HG02840 (cell line): ENCODE data around the gene PHAX.
"Not testable (repeated sequence)": the region's sequence is repeated elsewhere in the genome, so short reads cannot be mapped to it uniquely, and the experiment has no call there.

Source experiments
- ATAC-seq: cut with Tn5 transposase; IDR thresholded peaks from one replicate; pipeline ENCODE4 v1.9.1; 2021; ENCODE audit warnings: mild to moderate bottlenecking, moderate library complexity, moderate number of reproducible peaks; ENCODE audit not compliant: unreplicated experiment, low FRiP score

The PHAX gene, protein sequence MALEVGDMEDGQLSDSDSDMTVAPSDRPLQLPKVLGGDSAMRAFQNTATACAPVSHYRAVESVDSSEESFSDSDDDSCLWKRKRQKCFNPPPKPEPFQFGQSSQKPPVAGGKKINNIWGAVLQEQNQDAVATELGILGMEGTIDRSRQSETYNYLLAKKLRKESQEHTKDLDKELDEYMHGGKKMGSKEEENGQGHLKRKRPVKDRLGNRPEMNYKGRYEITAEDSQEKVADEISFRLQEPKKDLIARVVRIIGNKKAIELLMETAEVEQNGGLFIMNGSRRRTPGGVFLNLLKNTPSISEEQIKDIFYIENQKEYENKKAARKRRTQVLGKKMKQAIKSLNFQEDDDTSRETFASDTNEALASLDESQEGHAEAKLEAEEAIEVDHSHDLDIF

DNA sequence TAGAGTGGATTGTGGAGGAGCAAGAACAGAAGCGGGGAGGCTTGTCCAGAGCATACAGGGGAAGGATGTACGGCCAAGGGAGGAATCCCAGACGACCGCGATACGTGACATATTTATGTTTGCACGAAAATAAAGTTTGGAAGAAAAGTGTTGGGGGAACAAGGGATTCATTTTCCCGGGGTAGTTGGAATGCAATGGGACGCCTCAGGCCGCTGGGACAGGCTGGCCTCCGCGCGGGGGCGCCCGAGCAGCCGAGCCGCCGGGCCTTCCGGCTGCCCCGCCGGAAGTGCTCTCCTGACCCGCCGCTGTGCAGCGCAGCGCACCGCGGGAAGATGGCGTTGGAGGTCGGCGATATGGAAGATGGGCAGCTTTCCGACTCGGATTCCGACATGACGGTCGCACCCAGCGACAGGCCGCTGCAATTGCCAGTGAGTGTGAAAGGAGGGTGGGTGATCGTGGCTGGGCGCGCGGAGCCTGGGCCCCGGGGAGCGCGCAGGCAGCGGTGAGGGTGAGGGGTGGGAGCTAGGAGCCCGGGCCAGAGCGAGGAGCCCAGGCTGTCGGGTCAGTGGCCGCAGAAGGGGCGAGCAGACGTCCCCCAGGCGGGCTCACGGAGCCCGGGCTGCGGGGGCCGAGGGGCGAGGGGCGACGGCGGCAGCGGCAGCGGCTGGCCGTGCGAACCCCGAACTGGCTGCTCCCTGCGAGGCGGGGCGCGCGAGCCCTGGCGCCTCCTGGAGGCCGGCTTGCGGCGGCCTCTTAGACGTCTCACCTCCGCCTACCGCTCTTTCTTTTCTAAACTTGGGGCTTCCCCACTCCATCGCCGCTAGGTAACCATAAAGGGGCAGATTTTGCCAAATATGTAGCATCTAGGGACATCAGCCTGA lies at the start of gene PHAX:
Gene PHAX (plus strand): TSS at position 317 of the 881 bp plus-strand sequence. CDS start 16 bp downstream, at position 333.
- peak; percentile 96 for ATAC-seq

DNA sequence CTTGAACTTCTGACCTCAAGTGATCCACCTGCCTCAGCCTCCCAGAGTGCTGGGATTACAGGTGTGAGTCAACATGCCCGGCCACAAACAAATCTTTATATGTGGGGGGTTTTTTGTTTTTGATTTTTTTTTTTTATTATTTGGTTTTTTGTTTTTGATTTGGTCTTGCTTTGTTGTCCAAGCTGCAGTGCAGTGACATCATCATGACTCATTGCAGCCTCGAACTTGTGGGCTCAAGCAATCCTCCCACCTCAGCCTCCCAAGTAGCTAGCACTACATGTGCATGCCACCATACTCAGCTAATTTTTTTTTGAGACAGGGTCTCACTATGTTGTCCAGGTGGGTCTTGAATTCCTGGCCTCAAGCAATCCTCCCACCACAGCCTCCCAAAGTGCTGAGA lies 48.1 kb upstream of the PHAX start:
- ATAC-seq: no peak

DNA sequence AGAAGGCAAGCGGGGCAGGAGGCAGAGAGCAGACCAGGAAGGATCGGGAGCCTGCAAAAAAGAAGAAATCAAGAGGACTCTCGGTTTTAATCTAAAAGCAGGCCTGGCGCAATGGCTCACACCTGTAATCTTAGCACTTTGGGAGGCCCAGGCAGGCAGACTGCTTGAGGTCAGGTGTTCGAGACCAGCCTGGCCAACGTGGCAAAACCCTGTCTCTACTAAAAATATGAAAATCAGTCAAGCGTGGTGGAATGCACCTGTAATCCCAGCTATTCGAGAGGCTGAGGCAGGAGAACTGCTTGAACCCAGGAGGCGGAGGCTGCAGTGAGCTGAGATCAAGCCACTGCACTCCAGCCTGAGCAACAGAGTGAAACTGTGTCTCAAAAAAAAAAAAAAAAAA lies 45.6 kb upstream of the PHAX start:
- ATAC-seq: not testable (repeated sequence)

DNA sequence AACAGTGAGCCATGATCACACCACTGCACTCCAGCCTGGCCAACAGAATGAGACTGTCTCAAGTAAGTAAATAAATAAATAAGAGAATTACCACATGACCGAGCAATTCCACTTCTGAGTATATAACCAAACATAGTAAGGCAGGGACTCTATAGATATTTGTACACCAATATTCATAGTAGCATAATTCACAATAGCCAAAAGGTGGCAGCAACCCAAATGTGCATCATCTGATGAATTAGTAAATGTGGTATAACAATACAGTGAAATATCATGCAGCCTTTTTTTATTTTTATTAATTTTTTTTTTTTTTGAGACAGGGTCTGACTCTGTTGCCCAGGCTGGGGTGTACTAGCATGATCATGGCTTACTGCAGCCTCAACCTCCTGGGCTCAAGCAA lies 38.8 kb upstream of the PHAX start:
- no peak for ATAC-seq

DNA sequence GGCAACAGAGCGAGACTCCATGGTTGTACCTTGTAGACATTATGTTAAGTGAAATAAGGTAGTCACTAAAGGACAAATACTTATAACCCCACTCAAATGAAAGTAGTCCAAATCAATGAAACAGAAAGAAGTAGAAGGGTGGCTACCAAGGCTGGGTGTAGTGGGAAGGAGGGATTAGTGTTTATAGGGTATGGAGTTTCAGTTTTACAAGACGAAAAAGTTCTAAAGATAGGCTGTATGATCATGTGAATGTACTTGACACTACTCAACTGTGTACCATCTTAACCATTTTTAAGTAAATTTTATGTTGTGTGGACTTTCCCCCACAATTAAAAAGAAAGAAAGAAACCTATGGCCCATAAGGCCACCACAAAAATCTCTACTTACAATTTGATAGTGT lies 37.9 kb upstream of the PHAX start:
- ATAC-seq: peak; percentile 91

DNA sequence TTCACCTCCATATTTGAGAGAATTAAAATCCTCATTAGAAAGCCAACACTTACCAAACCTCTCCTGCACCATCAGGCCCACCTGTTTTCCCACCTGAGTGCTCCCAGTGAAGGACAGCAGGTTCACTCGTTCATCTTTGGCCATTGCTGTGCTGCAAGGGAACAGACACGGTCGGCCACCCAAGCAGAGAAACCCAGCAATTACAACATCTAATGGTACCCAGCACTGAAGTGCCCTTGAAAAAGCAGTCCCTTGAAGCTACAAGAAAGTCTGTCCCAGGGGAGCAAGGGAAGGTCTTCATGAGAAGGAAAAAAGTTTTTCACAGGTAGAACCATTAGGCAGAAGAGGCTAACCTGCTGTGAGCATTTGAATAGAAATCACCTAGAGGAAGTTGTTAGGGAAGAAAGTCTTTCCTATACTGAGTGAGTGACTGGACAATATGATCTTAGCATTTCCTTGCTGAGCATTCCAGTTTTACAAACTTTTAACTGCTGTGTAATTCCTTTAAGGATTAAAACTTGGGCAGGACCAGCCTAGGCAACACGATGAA lies 32.5 kb upstream of the PHAX start:
- no peak for ATAC-seq

DNA sequence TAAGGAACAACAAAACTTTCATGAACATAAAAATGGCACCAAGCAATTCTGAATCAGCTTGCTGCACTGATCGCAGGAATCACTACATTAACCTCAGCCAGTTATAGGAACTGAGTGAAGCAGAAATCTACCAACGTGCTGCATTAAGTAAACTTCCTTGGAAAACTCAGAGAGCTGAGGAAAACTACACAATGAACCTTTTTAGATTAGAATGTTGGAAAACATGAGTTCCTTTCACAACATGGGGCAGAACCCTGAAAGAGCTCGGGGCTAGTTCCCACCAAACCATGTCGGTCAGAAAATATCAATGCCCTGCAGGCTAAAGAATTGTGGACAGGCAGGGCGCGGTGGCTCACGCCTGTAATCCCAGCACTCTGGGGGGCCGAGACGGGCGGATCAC lies 25.1 kb upstream of the PHAX start:
- no peak for ATAC-seq

DNA sequence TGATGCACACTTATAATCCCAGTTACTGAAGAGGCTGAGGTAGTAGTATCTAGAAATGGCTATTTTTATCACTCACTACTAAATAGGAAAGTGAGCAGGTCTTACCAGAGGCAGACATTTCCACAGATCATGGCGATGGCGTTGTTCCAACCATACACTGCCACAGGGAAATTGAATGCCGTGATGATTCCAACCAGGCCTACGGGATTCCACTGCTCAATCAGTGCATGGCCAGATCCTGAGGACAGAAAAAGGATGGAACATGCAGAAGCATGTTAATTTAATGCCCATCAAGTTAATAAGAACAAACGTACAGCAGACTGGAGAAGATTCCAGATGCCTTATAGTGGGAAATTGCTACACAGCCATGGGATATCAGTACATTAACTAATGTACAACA lies 23.8 kb upstream of the PHAX start:
- no peak for ATAC-seq

DNA sequence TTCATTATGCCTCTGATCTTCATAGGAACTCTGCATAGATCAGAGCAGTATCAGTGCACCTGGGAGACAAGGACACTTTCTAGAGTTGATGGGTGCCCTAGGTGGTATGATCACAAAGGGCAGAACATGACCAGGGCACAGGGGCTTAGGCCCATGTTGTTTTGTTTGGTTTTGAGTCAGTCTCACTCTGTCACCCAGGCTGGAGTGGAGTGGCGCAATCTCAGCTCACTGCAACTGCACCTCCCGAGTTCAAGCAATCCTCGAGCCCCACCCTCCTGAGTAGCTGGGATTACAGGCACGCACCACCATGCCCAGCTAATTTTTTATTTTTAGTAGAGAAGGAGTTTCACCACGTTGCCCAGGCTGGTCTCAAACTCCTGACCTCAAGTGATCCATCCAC lies 23.3 kb upstream of the PHAX start:
- no peak for ATAC-seq

DNA sequence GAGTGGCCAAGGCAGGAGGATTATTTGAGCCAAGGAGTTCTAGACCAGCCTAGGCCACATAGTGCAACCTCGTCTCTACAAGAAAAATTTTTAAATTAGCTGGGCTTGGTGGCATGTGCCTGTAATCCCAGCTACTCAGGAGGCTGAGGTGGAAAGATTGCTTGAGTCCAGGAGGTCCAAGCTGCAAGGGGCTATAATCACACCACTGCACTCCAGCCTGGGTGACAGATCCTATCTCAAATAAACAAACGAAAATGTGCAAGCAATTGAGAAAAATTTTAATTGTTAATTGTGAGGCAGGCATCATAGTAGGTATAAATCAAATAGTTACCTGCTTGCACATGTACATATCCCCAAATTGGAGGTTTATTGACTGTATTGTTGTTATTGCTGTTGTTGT lies 21.0 kb upstream of the PHAX start:
- no peak for ATAC-seq

DNA sequence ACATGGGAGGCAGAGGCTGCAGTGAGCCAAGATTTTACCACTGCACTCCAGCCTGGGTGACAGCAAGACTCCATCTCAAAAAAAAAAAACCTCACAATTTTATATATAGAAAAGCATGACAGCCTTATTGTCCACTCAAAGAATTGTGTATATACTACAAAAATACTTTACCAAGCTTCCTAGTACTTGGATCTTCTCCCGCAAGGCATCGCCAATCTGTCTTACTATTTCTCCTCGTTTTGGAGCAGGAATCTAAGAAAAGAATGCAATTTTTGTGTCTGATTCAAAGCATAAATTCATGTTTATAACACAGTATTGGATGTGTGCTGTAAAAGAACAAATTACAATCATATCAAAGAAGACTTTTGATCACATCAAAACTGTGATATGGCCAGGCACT lies 17.0 kb upstream of the PHAX start:
- no peak for ATAC-seq

DNA sequence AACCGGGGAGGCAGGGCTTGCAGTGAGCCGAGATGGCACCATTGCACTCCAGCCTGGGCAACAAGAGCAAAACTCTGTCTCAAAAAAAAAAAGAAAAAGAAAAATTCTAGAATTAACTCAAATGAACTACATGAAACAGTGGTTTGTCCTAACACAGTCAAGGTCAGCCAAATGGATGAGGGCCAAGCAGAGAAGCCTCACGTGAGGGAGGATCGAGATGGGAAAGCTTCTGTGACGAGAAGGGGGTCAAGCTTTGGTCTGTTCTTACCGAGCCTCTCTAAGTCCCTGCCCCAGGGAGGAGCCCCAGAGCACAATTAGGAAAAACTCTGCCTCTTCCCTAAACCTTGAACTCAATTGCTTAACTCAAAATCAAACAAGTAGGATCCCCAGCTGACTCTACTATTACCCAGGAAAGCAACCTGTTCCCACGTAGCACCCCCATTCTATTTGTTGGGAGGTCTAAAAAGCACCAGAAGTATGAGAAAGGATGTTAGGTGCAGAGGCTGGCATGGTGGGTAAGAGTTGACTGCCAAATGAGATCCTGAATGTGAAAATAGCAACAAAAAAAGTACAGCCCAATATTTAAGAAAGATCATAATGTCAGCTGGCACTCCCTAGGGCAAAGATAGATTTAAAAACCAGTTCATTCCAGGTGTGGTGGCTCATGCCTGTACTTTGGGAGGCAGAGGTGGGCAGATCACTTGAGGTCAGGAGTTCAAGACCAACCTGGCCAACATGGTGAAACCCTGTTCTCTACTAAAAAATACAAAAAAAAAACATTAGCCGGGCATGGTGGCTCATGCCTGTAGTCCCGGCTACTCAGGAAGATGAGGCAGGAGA lies 13.0 kb upstream of the PHAX start:
- no peak for ATAC-seq

DNA sequence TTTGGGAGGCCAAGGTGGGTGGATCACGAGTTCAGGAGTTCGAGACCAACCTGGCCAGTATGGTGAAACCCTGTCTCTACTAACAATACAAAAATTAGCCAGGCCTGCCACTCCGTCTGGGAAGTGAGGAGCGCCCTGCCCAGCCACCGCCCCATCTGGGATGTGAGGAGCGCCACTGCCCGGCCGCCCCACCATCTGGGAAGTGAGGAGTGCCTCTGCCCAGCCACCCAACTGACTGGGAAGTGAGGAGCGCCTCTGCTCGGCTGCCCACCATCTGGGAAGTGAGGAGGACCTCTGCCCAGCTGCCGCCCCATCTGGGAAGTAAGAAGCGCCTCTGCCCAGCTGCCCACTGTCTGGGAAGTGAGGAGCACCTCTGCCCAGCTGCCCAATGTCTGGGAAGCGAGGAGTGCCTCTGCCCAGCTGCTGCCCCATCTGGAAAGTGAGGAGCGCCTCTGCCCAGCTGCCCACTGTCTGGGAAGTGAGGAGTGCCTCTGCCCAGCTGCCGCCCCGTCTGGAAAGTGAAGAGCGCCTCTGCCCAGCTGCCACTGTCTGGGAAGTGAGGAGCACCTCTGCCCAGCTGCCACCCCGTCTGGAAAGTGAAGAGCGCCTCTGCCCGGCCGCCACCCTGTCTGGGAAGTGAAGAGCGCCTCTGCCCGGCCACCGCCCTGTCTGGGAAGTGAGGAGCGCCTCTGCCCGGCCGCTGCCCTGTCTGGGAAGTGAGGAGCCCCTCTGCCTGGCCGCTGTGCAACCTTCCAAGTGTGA lies 11.0 kb upstream of the PHAX start:
- no peak for ATAC-seq

DNA sequence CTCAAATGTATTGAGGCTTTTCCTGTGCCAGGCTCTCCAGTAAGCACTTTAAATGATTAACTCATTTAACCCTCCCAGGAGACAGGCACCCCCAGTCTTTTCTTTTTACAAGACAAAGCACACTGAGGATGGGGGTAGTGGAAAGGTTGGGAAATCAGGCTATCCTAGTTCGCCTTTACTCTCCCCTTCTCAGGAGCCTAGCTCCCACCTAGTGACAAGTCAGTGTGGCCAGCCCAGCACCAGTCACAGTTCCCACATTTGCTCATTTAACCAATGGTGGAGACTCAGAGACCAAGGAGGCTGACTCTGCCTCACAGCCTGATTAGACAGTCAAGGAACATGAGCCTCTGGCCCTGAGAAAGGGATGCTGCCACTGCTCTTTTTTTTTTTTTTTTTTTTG lies 9.2 kb upstream of the PHAX start:
- no peak for ATAC-seq

DNA sequence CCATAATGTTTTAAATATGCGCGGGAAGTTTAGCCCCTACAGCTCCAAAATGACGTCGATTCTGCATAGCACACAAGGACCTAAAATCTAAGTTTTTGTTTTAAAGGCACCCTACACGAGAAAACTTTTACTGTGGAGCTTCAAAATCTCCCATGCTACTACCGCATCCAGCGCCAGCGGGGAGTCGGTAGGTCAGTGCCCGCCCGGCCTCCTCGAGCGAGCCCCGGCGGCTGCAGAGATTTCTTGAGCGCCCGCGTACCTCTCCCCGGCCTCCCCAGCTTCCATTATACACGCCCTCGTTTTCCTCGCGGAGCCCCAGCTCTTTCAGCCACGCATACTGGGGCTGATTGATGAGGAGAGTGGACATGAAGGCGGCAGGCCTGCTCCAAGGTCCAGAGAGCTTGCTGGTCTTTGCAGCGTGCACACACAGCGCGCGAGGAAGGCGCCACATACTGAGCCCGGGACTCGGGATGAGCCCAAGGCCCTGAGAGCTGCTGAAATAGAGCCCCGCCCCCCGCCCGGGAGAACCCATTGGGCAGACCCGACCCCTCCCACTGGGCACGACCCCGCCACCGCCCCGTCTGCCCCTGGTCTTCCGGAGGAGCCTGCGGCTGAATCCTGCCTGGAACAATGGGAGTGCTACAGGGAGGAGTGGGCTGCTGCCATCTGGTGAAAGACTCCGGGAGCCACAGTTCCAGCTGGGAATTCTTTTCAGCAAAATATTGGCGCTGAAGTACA lies 5.8 kb upstream of the PHAX start, which contains the start of gene ALDH7A1:
Gene ALDH7A1 (minus strand): TSS at position 472 of the 738 bp plus-strand sequence. CDS start 21 bp downstream, at position 451.
- peak; percentile 77 for ATAC-seq

DNA sequence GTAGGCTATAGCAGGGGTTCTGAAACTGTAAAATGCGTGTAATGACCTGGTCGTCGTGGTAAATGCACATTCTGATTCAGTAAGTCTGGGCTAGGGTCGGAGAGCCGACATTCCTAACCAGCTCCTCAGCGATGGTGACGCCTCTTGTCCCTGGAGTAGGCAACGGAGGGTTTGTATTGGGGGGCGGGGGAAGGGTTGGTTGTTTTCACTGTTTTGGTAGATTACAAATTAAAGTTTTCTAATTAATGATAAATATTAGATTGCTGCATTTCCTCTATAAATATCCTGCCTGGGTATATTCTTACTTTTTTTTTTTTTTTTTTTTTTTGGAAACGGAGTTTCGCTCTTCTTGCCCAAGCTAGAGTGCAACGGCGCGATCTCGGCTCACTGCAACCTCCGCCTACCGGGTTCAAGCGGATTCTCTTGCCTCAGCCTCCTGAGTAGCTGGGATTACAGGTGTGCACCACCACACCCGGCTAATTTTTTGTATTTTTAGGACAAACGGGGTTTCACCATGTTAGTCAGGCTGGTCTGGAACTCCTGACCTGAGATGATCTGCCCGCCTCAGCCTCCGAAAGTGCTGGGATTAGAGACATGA lies 5.2 kb upstream of the PHAX start:
- peak; percentile 14 for ATAC-seq

DNA sequence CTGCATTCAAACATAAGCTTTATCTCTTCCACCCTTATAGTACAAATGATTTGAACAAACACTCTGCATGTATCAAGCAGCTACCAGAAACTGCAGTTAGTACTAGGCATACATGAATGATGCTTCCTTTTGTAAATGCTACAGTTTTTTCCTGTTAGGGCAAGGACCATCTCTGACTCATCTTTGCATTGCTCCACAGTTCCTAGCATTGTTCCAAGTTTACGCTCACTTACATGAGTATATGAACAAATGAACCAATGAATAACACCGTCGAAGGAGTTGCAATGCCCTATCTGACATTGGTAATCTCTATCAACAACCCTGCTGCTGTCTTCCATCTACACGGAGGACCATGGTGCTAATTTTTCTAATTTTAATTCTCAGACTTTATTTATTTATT lies 3.6 kb upstream of the PHAX start:
- ATAC-seq: no peak

DNA sequence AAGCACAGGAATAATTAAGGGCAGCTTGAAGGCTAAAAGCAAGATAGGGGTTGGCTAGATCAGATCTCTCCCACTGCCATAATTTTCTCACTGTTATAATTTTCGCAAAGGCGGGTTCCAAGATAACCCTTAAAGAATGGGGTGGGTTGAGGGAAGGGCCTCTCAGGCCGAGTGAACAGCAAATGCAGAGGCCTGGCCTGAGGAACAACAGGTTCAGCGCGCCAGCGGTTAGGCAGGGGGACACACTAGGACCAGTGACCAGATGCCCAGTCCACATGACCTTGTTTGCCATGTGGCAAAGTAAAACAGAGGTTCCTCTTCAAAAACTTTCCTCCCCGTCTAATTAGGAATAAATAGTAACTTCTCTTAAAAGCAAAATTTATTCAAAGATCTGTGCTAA lies 1.2 kb upstream of the PHAX start:
- ATAC-seq: no peak
